LHCN-M2 (cell line): Measurements from ENCODE around the gene ZNF675. TPM values are rescaled to one million over a fixed set of nuclear protein-coding genes. Genes with fewer than 3 reads are reported as not detected.
A peak's percentile ranks its signal among the peaks of the same experiment; 100 is the strongest.
"Not testable (repeated sequence)": the region's sequence is repeated elsewhere in the genome, so short reads cannot be mapped to it uniquely, and the experiment has no call there.

ENCODE experiments used
- DNase-seq: peaks from one replicate; pipeline ENCODE4 v3.0.0-alpha.2; 2012; ENCODE audit warnings: low read depth
- polyA plus RNA-seq: library from polyadenylated mRNA; unstranded; fragments of >200 nt; gene quantifications from one replicate; pipeline ENCODE4 v1.2.1, GENCODE V29; 2012; ENCODE audit warnings: missing spikeins
- total RNA-seq: library from RNA; depleted of rRNA; stranded (reverse); fragments of >200 nt; gene quantifications from 2 replicates; pipeline ENCODE4 v1.2.3, GENCODE V29; 2014; rRNA removed

The ZNF675 gene
- 13.1 and 16.3 TPM in 2 replicates for total RNA-seq
- 3.8 TPM for polyA plus RNA-seq

DNA sequence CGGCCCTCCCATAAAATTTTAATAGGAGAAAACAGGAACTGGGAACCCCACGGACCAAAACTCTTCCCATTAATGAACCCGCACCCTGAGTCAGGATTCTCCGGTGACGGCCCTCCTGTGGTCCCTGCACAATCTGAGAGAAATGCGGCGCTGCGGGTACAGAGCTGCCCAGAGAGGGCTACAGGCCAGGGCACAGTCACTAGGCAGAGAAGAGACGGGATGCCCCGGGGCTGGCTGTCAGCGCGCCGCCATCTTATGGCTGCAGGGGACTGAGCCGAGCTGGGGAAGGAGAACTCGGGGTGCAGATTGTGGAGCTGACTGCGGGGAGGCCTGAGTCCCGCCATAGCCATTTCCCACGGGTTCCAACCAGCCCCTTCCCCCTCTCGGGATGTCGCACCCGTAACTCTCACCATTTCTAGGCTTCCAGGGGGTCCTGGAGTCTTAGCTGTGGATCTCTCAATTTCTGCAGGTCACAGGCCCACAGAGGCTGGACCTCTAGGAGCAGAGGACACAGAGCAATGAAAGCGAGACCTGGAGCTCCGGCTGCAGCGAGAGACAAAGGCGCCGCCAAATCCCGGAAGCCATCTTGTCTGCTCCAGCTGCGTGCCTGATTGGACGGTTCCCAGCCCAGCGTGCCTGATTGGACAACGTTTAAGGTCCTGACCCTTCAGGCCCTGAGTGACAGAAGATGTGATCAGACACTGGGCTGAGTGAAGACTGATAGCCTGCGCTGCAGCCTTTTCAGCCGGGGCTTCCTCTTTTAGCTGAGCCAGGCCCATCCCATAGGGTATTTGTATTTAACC, at the start of gene ZNF675:
ZNF675 (minus strand) TSS at position 592 of the 803 bp plus-strand sequence; CDS start at position 413, 179 bp downstream.
- peak; percentile 93 for DNase-seq

DNA sequence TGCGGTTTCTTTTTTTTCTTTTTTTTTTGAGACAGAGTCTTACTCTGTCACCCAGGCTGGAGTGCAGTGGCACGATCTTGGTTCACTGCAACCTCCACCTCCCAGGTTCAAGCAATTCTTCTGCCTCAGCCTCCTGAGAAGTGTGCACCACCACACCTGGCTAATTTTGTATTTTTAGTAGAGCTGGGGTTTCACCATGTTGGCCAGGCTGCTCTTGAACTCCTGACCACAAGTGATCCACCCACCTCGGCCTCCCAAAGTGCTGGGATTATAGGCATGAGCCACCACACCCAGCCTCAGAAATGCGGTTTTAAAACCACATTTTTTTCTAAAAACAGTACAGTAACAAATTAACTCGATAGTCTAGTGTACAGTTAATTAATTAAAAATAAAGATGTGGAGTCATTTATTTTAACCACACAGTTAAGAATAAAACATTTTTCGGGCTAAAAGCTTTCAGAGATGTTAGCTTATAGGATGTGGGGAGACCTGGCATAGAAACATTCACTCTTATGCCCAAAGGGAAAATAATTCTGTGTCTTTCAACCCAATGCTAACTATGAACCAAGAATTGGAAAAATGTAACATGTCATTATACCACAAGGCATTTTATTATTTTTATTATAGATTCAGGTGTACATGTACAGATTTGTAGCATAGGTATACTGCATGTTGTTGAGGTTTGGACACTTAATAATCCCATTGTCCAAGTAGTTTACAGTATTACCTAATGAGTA, 43.9 kb upstream of the ZNF675 start:
- not testable (repeated sequence) for DNase-seq

- not testable (repeated sequence) for DNase-seq
Observed at GRCh38 chr19:23724161-23724560, 37.1 kb upstream of the ZNF675 start.

DNA sequence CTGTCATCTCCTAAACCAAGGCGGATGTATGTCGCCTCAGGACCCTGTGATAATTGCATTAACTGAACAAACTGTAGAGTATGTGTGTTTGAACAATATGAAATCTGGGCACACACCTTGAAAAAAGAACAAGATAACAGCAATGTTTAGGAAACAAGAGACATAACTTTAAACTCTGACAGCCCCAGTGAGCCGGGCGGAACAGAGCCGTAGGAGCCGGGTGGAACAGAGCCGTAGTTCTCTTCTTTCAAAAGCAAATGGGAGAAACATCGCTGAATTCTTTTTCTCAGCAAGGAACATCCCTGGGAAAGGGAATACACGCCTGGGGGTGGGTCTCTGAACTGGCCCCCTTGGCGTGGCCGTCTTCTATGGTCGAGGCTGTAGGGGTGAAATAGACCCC, 31.8 kb upstream of the ZNF675 start:
- DNase-seq, result no peak

GRCh38 chr19:23716792-23717191, 29.8 kb upstream of the ZNF675 start:
- peak; percentile 14 for DNase-seq

DNA sequence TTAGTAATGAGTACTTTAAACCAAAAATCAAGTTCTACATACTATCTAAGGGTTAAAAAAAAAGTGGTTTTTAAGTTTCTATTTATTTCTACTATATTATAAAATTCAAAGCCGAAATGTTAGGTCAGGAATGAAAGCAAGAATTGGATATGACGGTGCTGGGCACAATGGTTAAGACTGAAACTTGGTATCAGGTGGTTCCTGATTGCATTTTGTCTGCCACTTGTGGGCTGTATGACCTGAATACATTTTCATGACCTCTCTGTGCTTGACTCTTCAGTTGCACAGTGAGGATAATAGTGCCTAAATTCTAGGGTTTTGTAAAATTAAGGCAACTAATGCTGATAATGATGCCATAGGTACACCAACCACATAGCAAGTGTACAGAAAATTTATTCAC, 22.3 kb upstream of the ZNF675 start:
- no peak for DNase-seq

DNA sequence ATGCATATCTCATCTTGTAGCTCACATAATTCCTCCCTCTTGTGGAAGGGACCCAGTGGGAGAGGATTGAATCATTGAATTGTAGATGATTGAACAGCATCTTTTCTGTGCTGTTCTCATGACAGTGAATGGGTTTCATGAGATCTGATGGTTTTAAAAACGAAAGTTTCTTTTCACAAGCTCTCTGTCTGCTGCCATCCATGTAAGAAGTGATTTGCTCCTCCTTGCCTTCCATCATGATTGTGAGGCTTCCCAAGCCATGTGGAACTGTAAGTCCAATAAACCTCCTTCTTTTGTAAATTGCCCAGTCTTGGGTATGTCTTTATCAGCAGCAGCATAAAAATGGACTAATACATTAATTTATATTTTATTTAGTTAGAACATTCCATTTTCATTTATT, 19.6 kb upstream of the ZNF675 start:
- DNase-seq, result no peak

DNA sequence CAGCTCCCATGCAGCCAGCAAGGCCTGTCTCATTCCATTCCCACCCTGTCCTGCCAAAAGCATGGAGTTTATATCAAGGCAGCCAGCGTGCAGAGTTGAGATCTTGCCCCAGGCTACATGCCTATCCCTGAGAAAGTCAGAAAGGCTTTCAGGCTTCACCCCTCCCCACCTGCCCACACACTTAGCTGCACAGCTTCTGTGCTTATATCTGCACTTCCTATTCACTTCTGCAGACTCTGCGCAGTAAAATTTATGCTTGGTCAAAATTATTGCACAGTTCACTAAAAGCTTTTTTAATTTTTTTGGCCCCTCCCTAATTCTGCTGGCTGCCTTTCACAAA, 12.5 kb upstream of the ZNF675 start:
- DNase-seq, result no peak

GRCh38 chr19:23698711-23699520, 11.9 kb upstream of the ZNF675 start:
- DNase-seq, result peak; percentile 3

DNA sequence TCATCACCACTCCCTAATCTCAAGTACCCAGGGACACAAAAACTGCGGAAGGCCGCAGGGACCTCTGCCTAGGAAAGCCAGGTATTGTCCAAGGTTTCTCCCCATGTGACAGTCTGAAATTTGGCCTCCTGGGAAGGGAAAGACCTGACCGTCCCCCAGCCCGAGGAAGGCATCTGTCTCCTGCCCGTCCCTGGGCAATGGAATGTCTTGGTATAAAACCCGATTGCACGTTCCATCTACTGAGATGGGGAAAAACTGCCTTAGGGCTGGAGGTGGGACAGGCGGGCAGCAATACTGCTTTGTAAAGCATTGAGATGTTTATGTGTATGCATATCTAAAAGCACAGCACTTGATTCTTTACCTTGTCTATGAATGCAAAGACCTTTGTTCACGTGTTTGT, 5.9 kb upstream of the ZNF675 start:
- not testable (repeated sequence) for DNase-seq

- DNase-seq, result no peak
Observed at GRCh38 chr19:23673132-23673531, 13.9 kb downstream of the ZNF675 start.

GRCh38 chr19:23668606-23669005, 18.4 kb downstream of the ZNF675 start:
- not testable (repeated sequence) for DNase-seq

DNA sequence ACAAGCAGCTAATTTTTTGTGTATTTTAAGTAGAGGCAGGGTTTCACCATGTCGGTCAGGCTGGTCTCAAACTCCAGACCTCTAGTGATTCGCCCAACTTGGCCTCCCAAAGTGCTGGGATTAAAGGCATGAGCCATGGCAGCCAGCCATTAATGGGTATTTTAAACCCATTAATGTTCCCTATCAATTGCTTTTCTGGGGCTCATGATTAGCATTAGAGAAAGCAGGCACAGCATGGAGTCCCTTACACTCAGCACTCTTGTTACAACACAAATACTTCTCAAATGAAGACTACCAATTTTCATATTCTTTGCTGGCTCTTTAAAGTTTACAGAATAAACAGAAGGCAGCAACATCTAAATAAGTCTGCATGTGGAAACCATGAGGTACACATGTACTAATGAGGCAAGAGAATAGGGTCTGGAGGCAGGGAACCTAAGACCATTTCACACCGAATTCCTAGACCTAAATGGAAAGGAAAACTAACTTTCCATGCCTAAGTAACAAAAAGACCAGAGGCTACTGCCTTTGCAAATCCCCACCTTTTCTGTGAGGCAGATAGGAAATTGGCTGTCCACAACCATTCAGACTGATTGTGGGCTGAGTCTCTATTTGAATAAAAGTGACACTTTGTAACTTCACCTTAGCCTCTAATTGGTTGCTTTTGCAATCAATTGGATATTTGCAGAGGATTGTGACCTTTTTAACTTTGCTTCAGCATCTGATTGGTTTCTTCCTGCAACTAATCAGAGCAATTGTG, 21.2 kb downstream of the ZNF675 start:
- no peak for DNase-seq

- DNase-seq, result not testable (repeated sequence)
Observed at GRCh38 chr19:23649817-23650216, 37.2 kb downstream of the ZNF675 start.

Other genes with a start within 250 kb of the ZNF675 start
- 2.4 and 4.5 TPM in 2 replicates for gene ZNF681, start 71.7 kb upstream of the ZNF675 start, total RNA-seq
- 5.0 and 6.0 TPM in 2 replicates for gene ZNF726, start 227.7 kb upstream of the ZNF675 start, total RNA-seq